Measurements from ENCODE around the gene CCDC88C.

Gene CCDC88C

GRCh38 chr14:91354221-91354916 is 63.3 kb downstream of the CCDC88C start:
- no peak for TF ChIP-seq CTCF (IDR thresholded peaks at IDR 0.05)
- no peak overlapping the region for H3K4me2 ChIP-seq (ENCODE audit: low read length)
- H3K9ac ChIP-seq, result no peak overlapping the region
- peaks cover 13% of the 10 kb centered on the region for H3K79me2 ChIP-seq
- peaks cover 8% of the 10 kb centered on the region for H3K4me1 ChIP-seq
- H3K27me3 ChIP-seq (ENCODE audit: control insufficient read depth, insufficient read depth, low read length), result no peaks in the 10 kb centered on the region
- H3K9me3 ChIP-seq (ENCODE audit: control insufficient read depth, low read length), result no peaks in the 10 kb centered on the region
- H3K36me3 ChIP-seq (ENCODE audit: control insufficient read depth, insufficient read depth, low read length), result no peaks in the 10 kb centered on the region
- no peak overlapping the region for H3K27ac ChIP-seq
- H3K4me3 ChIP-seq (ENCODE audit: low read depth, low read length), result no peak overlapping the region
- no peak overlapping the region for H2AFZ ChIP-seq

- Histone ChIP-seq H3K4me3 (ENCODE audit: low read depth, low read length) (no peak overlapping the region), H3K4me2 (ENCODE audit: low read length) (no peak overlapping the region), H3K9me3 (ENCODE audit: control insufficient read depth, low read length) (no peaks in the 10 kb centered on the region), H3K4me1 (peaks cover 8% of the 10 kb centered on the region), H3K79me2 (peaks cover 10% of the 10 kb centered on the region), H3K9ac (no peak overlapping the region), H3K27ac (peak overlapping the region; percentile 0), H2AFZ (peak overlapping the region; percentile 2), H3K27me3 (ENCODE audit: control insufficient read depth, insufficient read depth, low read length) (no peaks in the 10 kb centered on the region), H3K36me3 (ENCODE audit: control insufficient read depth, insufficient read depth, low read length) (no peaks in the 10 kb centered on the region)
- no peak for TF ChIP-seq CTCF (IDR thresholded peaks at IDR 0.05)
Measured at GRCh38 chr14:91352728-91353692, 64.6 kb downstream of the CCDC88C start.

- H3K4me2 ChIP-seq (ENCODE audit: low read length), result no peak overlapping the region
- H3K79me2 ChIP-seq, result peaks cover 9% of the 10 kb centered on the region
- TF ChIP-seq CTCF (IDR thresholded peaks at IDR 0.05), result no peak
- H3K9ac ChIP-seq, result no peak overlapping the region
- peak overlapping the region; percentile 0 for H3K27ac ChIP-seq
- H3K27me3 ChIP-seq (ENCODE audit: control insufficient read depth, insufficient read depth, low read length), result no peaks in the 10 kb centered on the region
- no peaks in the 10 kb centered on the region for H3K36me3 ChIP-seq (ENCODE audit: control insufficient read depth, insufficient read depth, low read length)
- H3K9me3 ChIP-seq (ENCODE audit: control insufficient read depth, low read length), result no peaks in the 10 kb centered on the region
- H2AFZ ChIP-seq, result peak overlapping the region; percentile 2
- H3K4me3 ChIP-seq (ENCODE audit: low read depth, low read length), result no peak overlapping the region
- H3K4me1 ChIP-seq, result peaks cover 8% of the 10 kb centered on the region
Measured at GRCh38 chr14:91352053-91352452, 65.6 kb downstream of the CCDC88C start.

- Histone ChIP-seq H3K9ac (no peak overlapping the region), H3K79me2 (peaks cover 9% of the 10 kb centered on the region), H3K27me3 (ENCODE audit: control insufficient read depth, insufficient read depth, low read length) (no peaks in the 10 kb centered on the region), H2AFZ (no peak overlapping the region), H3K4me2 (ENCODE audit: low read length) (no peak overlapping the region), H3K36me3 (ENCODE audit: control insufficient read depth, insufficient read depth, low read length) (no peaks in the 10 kb centered on the region), H3K4me3 (ENCODE audit: low read depth, low read length) (no peak overlapping the region), H3K9me3 (ENCODE audit: control insufficient read depth, low read length) (no peaks in the 10 kb centered on the region), H3K27ac (no peak overlapping the region), H3K4me1 (peaks cover 8% of the 10 kb centered on the region)
- TF ChIP-seq CTCF (IDR thresholded peaks at IDR 0.05), result no peak
Measured at GRCh38 chr14:91351512-91351862, 66.1 kb downstream of the CCDC88C start.

Measured in parathyroid adenoma (tissue), 2 donors.